T47D (cell line): Measurements from ENCODE around the gene BGN.

ENCODE experiments used
- DNase-seq, 2 experiments: peaks; one replicate each; pipeline versions ENCODE4 v3.0.0 to v3.0.0-alpha.2; 2011 to 2012; ENCODE audit warnings: low read depth in 1 of 2, low spot score in 1 of 2
- JUND ChIP-seq: IDR thresholded peaks from 2 replicates; pipeline ENCODE4 v1.6.1; 2012; ENCODE audit warnings: low read depth
- in situ Hi-C: cut with HindIII; loops from 2 replicates; pipeline ENCODE4 v1.10.0; 2016; ENCODE audit warnings: low sequenced_read_pairs, low pct_unique_long_range_greater_than_20kb

Gene BGN

GRCh38 chrX:153494541-153495361, at the start of gene BGN:
BGN (plus strand) TSS chrX:153494980; CDS start chrX:153504632, 9,652 bp downstream.
- in situ Hi-C loops = no loop called here
- DNase-seq = peak; percentile 22 to 33
- no peak for TF ChIP-seq JUND

DNA sequence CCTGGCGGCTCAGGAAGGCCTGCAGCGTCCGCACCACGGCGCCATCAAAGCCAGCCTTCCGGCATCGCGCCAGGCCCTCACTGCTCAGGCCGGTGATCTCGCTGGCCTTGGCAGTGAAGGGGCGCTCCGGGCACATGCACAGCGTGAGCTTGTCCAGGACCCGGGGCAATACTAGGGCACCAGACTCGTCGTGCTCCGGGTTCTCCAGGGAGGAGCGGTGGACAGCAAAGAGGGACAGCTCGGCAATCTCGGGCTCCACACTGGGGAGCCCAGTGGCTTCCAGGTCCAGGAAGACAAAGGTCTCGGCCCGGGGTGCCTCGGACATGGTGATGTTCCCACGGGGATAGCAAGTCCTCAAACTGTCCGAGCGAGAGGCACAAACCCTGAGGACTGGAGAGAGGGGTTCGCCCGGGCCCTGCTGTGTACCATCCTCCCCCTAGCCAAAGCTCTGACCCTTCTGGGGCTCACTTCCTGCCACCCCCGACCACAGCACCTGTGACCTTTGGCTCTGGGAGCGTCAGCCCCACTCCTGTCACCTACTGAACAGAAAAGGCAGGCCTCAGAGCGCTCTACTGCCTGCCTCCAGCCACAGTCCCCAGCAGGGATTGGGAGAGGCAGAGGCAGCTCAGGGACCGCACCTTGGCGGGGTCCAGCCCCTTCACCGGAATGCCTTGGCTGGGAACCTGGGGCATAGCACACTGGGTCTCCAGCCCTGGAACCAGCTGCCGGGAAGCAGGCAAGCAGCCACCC, 49.5 kb upstream of the BGN start:
- no peak for DNase-seq
- in situ Hi-C loops = no loop called here

DNA sequence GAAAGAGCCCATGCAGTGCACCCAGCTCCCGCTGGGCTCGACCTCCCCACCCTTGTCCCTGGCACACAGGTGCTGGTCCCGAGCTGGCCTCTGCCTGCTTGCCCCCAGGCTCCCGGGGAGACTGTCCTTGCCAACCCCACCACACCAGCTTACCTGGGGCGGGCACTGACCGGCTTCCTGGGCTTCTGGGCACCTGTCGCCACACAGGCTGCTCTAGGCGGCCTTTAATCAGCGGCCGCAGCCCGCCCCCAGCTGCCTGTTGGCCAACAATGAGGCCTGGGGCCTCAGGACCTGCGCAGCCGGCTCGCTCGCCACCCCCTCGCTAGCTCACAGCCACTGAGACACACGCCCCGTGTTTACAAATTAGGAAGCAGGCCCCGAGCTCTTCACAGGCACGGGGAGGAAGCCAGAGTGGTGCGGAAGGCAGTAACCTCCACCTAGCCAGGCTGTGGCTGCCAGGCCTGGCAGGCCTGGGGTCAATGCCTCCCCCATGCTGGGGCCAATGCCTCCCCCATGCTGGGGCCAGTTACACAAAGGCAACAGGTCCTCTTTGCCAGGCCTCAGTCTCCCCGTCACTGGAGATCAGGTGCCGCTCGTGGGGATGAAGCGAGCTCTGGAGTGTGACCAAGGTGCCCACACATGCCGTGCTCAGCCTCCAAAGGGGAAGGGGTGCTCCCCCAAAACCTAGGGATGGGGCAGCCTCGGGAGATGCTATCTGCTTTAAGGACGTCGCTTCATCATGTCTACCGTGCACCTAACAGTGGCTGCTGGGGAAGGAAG, 48.7 kb upstream of the BGN start, which contains the start of gene TREX2:
TSS of gene TREX2 (minus strand) at position 201 of the 780 bp plus-strand sequence. CDS start 626 bp downstream, outside the sequence.
- in situ Hi-C loops = no loop called here

More for the DNA sequence above, 49.5 kb upstream of the BGN start:
- no peak for TF ChIP-seq JUND

GRCh38 chrX:153446636-153446936, 48.2 kb upstream of the BGN start:
- TF ChIP-seq JUND = no peak
- in situ Hi-C loops = no loop called here
- DNase-seq = no peak

More for the DNA sequence above, 48.7 kb upstream of the BGN start, which contains the start of gene TREX2:
- TF ChIP-seq JUND = no peak
- DNase-seq = no peak

DNA sequence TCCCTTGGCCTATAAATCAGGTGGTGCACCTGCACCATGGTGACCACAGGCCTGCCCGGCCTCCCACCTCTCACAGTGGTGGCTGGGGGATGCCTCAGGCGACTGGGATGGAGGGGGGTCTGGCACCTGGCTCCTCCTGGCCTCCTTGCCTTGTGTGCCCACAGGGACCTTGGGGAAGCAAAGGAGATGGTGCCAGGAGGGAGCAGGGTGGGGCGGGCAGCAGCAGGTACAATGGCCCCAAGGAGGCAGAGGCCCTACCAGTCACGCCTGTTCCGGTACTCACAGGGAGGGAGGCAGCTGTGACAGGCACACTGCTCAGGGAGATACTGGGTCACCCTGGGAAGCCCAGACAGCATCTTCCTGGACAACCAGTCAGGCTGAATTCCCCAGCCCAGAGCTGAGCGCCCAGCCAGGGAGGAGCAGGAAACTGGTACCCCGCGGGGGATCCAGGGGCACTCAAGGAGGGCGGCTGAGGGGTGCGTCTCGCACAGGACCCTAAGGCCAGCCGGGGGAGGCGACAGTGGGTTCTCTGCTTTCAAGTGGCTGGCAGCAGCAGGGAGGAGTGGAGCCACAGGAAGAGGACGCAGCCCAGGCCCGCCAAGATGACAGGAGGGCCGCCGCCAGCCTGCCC, 47.7 kb upstream of the BGN start:
- no peak for DNase-seq
- in situ Hi-C loops = no loop called here
- no peak for TF ChIP-seq JUND

DNA sequence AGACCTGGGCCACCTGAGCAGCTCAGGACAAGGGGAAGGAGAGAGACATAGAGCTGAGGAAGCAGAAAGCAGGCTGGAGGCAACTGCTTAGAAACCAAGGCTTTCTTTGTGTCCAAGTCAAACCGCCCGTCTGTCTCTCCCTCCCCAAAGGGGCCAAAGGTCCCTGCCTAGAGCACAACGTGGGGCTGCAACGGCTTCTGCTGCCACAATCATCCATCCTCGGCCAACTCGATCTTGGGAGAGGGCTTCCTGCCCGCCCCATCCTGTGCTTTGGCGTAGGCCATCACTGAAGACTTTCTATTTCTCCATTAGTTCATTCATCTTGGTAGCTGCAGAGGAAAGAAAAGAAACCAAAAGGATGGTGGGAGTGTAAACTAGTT, 47.2 kb upstream of the BGN start:
- DNase-seq = no peak
- TF ChIP-seq JUND = no peak
- in situ Hi-C loops = no loop called here

DNA sequence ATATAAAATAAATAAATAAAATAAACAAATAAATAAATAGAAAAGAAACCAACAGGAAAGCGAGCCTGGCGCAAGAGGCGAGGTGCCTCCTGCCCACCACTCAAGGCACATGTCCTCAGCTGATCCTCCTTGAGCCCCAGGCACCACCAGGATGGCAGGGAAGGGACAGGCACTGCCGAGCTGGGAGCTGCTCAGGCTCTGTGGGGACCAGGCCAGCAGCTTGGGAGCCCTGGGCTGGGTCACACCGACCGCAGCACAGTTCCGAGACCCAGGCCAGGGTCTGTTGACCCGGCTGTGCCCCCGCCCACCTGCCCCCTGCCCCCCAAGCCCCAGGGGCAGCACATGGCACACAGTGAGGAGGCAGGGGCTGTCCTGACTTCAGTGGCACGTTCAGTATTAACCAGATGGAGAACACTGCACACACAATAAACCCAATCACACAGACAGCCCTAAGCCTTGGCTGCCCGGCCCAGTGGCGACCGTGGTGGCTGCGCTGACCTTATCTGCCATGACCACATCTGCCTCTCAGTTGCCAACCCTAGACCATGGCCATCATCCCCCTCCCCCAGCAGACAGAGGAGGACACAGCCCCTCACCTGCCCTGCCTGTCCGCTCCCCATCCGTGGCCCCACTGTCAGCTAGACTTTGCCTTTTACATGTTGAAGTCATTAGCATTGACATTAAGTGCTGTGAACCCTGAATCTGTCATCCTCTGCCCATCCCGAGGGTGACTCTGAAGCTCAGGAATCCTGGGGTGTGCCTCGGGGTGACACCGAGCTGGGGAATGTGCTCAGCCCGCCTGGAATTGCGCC, 46.0 kb upstream of the BGN start:
- in situ Hi-C loops = no loop called here
- no peak for TF ChIP-seq JUND
- DNase-seq = no peak

DNA sequence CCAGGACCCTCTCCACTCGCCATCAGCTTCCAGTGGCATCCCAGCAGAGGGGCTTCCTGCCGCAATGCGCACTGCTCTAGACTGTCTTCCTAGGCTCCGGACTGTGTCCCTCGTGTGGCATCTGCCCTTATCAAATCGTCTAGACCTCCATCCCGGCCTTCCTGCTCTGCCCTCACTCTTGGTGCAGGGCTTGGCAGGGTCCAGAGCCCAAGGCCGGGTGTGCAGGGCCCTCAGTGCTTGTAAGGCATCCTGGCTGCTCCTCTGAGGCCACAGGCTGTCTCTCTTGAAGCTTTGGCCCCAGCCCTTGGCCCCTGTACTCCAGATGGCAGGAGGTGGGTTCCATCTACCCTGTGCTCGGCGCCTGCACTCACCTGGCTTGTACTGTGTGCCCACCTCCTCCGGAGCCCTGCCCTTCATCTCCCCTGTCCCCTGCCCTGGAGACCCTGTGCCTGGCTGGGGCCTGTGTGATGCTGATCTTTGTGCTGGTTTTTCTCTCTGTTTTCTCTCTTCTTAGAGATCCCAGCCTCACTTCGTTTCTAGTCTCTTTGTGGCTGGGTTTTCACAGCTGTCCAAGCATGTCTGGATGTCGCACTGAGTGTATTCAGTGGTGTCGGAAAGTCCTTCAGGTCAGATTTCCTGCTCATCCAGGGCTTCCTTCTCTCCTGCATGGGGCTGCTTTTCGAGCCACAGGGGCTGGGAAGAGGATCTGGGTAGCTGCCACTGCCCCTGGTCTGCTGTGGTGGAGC, 45.2 kb upstream of the BGN start:
- no peak for DNase-seq
- no peak for TF ChIP-seq JUND
- in situ Hi-C loops = no loop called here

DNA sequence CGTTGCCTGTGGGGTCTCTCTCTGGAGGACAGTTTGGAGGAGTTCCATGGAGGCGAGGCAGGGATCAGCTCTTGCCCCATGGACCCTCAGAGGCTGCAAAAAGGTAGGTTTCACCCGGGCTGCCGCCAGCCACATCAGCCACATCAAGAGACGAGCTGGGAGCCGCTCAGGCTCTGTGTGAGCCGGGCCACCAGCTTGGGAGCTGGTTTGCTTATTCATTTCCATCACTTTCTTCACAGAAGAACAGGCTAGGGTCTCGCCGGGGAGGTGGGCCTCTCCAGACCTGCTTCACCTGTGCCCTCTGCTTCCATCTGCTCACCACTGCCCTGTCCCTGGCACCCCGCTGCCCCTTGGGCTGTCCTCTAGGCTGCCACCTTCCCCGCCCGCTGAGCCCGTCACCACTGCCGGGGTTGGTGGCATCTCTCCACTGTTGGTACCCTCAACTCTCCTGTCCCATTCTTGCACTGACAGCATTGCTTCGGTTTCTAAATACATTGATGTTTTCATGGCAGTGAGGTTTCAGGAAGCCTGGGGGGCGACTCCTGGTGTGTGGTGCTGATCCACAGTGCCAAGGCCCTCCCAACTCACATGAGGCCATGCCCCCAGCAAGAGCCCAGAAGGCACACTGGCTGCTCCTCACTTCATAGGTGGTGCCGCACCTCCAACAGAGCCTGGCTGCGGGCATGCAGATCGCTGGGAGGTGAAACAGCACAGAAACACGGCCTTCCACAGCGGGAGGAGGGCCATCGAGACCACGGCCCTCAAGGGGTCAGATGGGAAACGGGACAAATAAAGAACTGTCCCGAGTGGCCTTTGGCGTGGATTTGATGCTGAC, 44.4 kb upstream of the BGN start:
- DNase-seq = no peak
- TF ChIP-seq JUND = no peak
- in situ Hi-C loops = no loop called here

DNA sequence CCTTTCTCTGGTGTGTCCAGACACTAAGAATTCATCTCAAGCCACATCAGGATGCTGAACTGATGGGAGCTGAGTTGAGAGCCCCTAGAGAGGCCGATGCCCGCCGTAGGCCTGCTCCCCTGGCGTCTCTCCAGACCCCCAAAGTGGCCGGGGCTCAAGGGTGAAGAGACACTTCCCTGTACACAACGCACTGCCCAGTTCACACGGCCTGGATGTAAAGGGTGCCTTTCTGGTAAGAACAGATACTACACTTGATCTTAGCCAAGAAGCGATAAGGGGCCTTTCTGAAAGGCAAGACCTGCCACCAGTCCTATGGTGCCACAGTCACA, 43.9 kb upstream of the BGN start:
- DNase-seq = no peak
- in situ Hi-C loops = no loop called here
- no peak for TF ChIP-seq JUND
